ENCODE data around the gene C12orf42.

- TF ChIP-seq, protein P1, sequence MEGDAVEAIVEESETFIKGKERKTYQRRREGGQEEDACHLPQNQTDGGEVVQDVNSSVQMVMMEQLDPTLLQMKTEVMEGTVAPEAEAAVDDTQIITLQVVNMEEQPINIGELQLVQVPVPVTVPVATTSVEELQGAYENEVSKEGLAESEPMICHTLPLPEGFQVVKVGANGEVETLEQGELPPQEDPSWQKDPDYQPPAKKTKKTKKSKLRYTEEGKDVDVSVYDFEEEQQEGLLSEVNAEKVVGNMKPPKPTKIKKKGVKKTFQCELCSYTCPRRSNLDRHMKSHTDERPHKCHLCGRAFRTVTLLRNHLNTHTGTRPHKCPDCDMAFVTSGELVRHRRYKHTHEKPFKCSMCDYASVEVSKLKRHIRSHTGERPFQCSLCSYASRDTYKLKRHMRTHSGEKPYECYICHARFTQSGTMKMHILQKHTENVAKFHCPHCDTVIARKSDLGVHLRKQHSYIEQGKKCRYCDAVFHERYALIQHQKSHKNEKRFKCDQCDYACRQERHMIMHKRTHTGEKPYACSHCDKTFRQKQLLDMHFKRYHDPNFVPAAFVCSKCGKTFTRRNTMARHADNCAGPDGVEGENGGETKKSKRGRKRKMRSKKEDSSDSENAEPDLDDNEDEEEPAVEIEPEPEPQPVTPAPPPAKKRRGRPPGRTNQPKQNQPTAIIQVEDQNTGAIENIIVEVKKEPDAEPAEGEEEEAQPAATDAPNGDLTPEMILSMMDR (IDR thresholded peaks at IDR 0.05): no peak
- TF ChIP-seq POLR2A (IDR thresholded peaks at IDR 0.05): no peak
Measured at GRCh38 chr12:103310546-103311270, 185.1 kb downstream of the C12orf42 start.

Data from Peyer's patch (tissue), 4 donors.